ENCODE measurements around the gene LIPI.

DNA sequence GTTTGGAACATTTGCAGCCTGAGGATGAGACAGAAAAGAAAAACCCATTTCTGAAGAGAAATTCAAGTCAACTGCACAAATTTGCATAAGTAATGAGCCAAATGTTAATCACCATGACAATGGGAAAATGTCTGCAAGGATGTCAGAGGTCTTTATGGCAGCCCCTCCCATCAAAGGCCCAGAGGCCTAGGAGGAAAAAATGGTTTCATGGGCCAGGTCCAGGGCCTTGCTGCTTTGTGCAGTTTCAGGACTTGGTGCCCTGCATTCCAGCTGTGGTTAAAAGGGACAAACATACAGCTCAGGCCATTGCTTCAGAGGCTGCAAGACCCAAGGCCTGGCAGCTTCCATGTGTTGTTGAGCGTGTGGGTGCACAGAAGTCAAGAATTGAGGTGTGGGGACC is 18.6 kb upstream of the LIPI start:
- no peak for TF ChIP-seq POLR2A (IDR thresholded peaks at IDR 0.05)
- no peak for TF ChIP-seq CTCF (IDR thresholded peaks at IDR 0.05)

Data from stomach (tissue), 4 donors.